Measurements from ENCODE around the gene DDN. TPM values are rescaled to one million over a fixed set of nuclear protein-coding genes. Genes with fewer than 3 reads are reported as not detected.

Gene DDN
- total and polyA plus RNA-seq, 2 donors (not counting 1 experiment from before 2014, with no cell fraction given): 0.10 to 0.75 TPM

GRCh38 chr12:48998497-48999353, 450 bp downstream of the DDN start:
- H2AFZ ChIP-seq (ENCODE audit: insufficient read depth, low read depth, low read length, poor library complexity, severe bottlenecking): peak overlapping the region; percentile 78
- ATAC-seq (ENCODE audit: low read depth) (peak; percentile 6), DNase-seq (peak; percentile 66)
- peaks cover 44% of the 10 kb centered on the region for H3K4me1 Mint-ChIP-seq
- intact Hi-C loops (cut with micrococcal nuclease): loop anchor here (5.0 kb wide), 3 partner anchors 59 to 744 kb away; partner anchors contain the start of genes DDX23 and TMBIM6
- peaks cover 0 to 22% of the 10 kb centered on the region in 2 experiments for H3K36me3 ChIP-seq (replicated peaks in 1 of 2; ENCODE audit: control extremely low read depth in 1 of 2, control insufficient read depth in 1 of 2, extremely low read depth in 1 of 2, insufficient read depth in 2 of 2, low read length in 1 of 2)
- no peak overlapping the region for H3K27ac ChIP-seq (ENCODE audit: low read length in 2 of 2)
- H3K4me3 ChIP-seq (ENCODE audit: control extremely low read depth in 1 of 5, extremely low read depth in 1 of 5, insufficient read depth in 1 of 5, low read depth in 2 of 5, low read length in 4 of 5): peak overlapping the region in 4 of 5 experiments; percentile 27 to 71 (median 60)
- H3K9me3 Mint-ChIP-seq (ENCODE audit: insufficient read depth): no peaks in the 10 kb centered on the region
- H3K9me3 ChIP-seq (ENCODE audit: control extremely low read depth in 1 of 3, control insufficient read depth in 2 of 3, insufficient read depth in 1 of 3, low read length in 2 of 3): peaks cover 0 to 4% (median 0%) of the 10 kb centered on the region in 3 donors
- no peaks in the 10 kb centered on the region for H3K79me2 ChIP-seq (ENCODE audit: control insufficient read depth, insufficient read depth, low read length)
- peaks cover 10% of the 10 kb centered on the region for H4K20me1 ChIP-seq (ENCODE audit: control insufficient read depth, insufficient read depth, low read length, poor library complexity, severe bottlenecking)
- peak overlapping the region; percentile 37 for H3K27ac Mint-ChIP-seq
- WGBS (ENCODE audit: insufficient coverage): 3% methylated on average over 26 of the region's 48 CpGs
- peak overlapping the region; percentile 89 for H3K4me3 Mint-ChIP-seq
- peaks cover 39 to 44% of the 10 kb centered on the region in 2 donors for H3K4me1 ChIP-seq (ENCODE audit: control insufficient read depth in 2 of 2, insufficient read depth in 2 of 2, low read length in 2 of 2)
- CTCF ChIA-PET: interaction anchor here (1.3 to 6.7 kb wide), 8 partner anchors 16 to 94 kb away, joined by 4 to 61 read pairs (median 18); partner anchors contain the start of genes DHH, FKBP11 and PRKAG1
- TF ChIP-seq EZH2 (IDR thresholded peaks at IDR 0.05; ENCODE audit: borderline replicate concordance, insufficient read depth, low read depth, low read length, poor library complexity, severe bottlenecking): no peak
- no peak for TF ChIP-seq CTCF (IDR thresholded peaks at IDR 0.05)
- H3K27me3 Mint-ChIP-seq: peaks cover 31% of the 10 kb centered on the region
- peaks cover 0 to 68% (median 25%) of the 10 kb centered on the region in 4 experiments for H3K27me3 ChIP-seq (replicated peaks in 1 of 4; ENCODE audit: control extremely low read depth in 1 of 4, control insufficient read depth in 3 of 4, insufficient read depth in 4 of 4, low read length in 3 of 4)
- H3K9ac ChIP-seq (ENCODE audit: low read length): peak overlapping the region; percentile 72
- H3K4me2 ChIP-seq (replicated peaks; ENCODE audit: low read depth, low read length, poor library complexity, severe bottlenecking): peak overlapping the region; percentile 98
- POLR2A ChIA-PET: interaction anchor here (1.1 to 2.8 kb wide), 5 partner anchors 18 to 71 kb away, joined by 3 to 19 read pairs (median 6); partner anchors contain the start of genes RHEBL1 and WNT1

Measured in B cell (primary cell).